VCaP (cell line): ENCODE data around the gene VANGL1.

Source experiments
- H3K27ac ChIP-seq: fragments of 450-650 bp; 2 replicates; pipeline ENCODE4 v1.5.1; 2017
- CTCF ChIP-seq: fragments of 450-650 bp; conservative IDR thresholded peaks from 2 replicates; pipeline ENCODE4 v1.5.1; 2017; ENCODE audit warnings: mild to moderate bottlenecking, moderate library complexity

VANGL1 gene

GRCh38 chr1:115677565-115677964 is 35.8 kb downstream of the VANGL1 start:
- no peak overlapping the region for H3K27ac ChIP-seq
- no peak for TF ChIP-seq CTCF

GRCh38 chr1:115678141-115678540 is 36.4 kb downstream of the VANGL1 start:
- TF ChIP-seq CTCF: no peak
- H3K27ac ChIP-seq: no peak overlapping the region

DNA sequence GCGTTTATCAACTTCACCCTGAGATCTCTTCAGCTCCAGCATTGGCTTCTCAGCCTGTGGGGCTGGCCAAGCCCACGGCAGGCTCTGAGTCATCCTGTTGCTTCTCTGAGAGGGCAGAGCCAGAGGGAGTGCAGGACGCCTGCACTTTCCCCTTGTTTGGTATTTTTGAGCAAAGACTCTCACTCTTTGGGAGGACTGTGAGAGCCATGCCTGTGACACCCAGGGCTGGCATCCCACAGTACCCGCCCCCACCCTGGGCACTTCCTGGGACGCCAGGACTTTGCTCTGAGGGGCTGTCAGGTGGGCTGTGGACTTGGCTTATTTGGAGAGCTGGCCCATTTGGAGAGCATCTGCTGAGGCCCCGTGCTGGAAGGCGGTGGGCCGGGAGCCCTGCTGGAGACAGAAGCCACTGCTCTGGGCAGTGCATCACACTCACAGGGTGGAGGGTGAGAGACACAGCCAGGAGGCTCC is 37.4 kb downstream of the VANGL1 start:
- TF ChIP-seq CTCF: no peak
- no peak overlapping the region for H3K27ac ChIP-seq

GRCh38 chr1:115680730-115681111 is 39.0 kb downstream of the VANGL1 start:
- no peak for TF ChIP-seq CTCF
- H3K27ac ChIP-seq: no peak overlapping the region

- no peak for TF ChIP-seq CTCF
- no peak overlapping the region for H3K27ac ChIP-seq
These were observed 41.0 kb downstream of the VANGL1 start for GRCh38 chr1:115682792-115683191.

DNA sequence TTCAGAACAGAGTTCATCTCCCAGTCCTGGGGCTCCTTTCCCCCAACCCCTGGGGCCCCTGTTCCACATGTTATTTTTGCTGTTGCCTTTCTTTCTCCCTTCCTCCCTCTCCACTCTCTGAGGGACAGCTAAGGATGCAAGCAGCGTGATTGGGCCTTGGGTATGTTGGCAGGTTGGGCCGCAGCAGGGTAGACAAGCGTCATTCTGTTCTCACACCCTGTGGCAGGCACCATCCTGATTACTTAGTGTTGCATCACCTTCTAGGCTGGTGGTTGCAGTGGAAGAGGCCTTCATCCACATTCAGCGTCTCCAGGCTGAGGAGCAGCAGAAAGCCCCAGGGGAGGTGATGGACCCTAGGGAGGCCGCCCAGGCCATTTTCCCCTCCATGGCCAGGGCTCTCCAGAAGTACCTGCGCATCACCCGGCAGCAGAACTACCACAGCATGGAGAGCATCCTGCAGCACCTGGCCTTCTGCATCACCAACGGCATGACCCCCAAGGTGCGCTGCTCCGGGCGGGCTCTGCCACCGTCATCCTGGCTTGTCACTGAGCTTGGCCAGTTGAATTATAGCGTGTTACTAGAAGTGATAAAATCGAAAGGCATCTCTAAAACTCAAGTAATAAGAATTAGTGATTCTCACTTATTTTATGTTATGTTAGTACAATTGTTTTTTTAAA is 43.4 kb downstream of the VANGL1 start:
- H3K27ac ChIP-seq: no peak overlapping the region
- TF ChIP-seq CTCF: no peak

GRCh38 chr1:115687744-115688143 is 46.0 kb downstream of the VANGL1 start:
- H3K27ac ChIP-seq: no peak overlapping the region
- no peak for TF ChIP-seq CTCF
